OCI-LY7 (cell line): ENCODE measurements around the gene SPG11.
"Not testable (repeated sequence)": the region's sequence is repeated elsewhere in the genome, so short reads cannot be mapped to it uniquely, and the experiment has no call there.

Experiments used
- EZH2phosphoT487 ChIP-seq: fragments of 200-600 bp; sonication (generic); IDR thresholded peaks from 2 replicates; pipeline ENCODE4 v1.6.1; 2018; ENCODE audit warnings: low read depth, borderline replicate concordance, mild to moderate bottlenecking, mixed run types, antibody characterized with exemption, low read length, moderate library complexity, mixed read lengths
- TF ChIP-seq, protein P1 (sequence below): fragments of 200-600 bp; sonication (generic); conservative IDR thresholded peaks from 2 replicates; pipeline ENCODE4 v1.5.1; 2014; ENCODE audit warnings: mild to moderate bottlenecking, antibody characterized with exemption, low read length, moderate library complexity, mixed read lengths

DNA sequence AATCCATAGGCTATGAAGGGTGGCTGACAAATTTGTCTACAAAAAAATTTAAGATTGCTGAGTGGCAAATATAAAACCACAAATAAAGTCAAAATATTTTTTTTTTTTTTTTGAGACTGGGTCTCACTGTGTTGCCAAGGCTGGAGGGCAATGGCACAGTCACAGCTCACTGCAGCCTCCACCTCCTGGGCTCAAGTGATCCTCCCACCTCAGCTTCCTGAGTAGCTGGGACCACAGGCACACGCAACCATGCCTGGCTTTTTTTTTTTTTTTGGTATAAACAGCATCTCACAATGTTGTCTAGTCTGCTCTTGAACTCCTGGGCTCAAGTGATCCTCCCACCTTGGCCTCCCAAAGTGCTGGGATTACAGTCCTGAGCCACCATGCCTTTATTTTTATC is 26.8 kb upstream of the SPG11 start:
- TF ChIP-seq, protein P1, sequence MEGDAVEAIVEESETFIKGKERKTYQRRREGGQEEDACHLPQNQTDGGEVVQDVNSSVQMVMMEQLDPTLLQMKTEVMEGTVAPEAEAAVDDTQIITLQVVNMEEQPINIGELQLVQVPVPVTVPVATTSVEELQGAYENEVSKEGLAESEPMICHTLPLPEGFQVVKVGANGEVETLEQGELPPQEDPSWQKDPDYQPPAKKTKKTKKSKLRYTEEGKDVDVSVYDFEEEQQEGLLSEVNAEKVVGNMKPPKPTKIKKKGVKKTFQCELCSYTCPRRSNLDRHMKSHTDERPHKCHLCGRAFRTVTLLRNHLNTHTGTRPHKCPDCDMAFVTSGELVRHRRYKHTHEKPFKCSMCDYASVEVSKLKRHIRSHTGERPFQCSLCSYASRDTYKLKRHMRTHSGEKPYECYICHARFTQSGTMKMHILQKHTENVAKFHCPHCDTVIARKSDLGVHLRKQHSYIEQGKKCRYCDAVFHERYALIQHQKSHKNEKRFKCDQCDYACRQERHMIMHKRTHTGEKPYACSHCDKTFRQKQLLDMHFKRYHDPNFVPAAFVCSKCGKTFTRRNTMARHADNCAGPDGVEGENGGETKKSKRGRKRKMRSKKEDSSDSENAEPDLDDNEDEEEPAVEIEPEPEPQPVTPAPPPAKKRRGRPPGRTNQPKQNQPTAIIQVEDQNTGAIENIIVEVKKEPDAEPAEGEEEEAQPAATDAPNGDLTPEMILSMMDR: not testable (repeated sequence)
- not testable (repeated sequence) for TF ChIP-seq EZH2phosphoT487
